Measurements from ENCODE around the gene PRR15. TPM values are rescaled to one million over a fixed set of nuclear protein-coding genes. Genes with fewer than 3 reads are reported as not detected.

Gene PRR15
- total and polyA plus RNA-seq, 2 of the 13 experiments (the other 11 are each of a cell fraction or from before 2014, with no cell fraction given): 2.3 to 7.8 TPM

DNA sequence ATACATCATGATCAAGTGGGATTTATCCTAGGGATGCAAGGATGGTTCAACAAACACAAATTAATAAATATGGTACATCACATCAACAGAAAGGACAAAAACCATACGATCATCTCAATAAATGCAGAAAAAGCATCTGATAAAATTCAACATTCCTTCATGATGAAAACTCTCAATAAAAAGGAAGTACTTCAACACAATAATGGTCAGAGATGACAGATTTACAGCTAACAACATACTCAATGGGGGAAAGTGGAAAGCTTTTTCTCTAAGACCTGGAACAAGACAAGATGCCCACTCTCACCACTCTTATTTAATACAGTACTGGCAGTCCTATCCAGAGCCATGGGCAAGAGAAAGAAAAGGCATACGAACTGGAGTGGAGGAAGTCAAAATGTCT, 39.9 kb upstream of the PRR15 start:
- Histone ChIP-seq H3K27me3 (ENCODE audit: control insufficient read depth in 1 of 2, insufficient read depth in 2 of 2, low read length in 2 of 2) (no peaks in the 10 kb centered on the region), H4K20me1 (ENCODE audit: insufficient read depth, low read length) (no peaks in the 10 kb centered on the region), H2AFZ (ENCODE audit: low read length) (no peak overlapping the region), H3K9ac (ENCODE audit: insufficient read depth, low read depth, low read length) (no peak overlapping the region), H3K27ac (ENCODE audit: extremely low read length, insufficient read depth, low read length) (no peak overlapping the region), H3K36me3 (replicated peaks in 1 of 2; ENCODE audit: control insufficient read depth in 1 of 2, insufficient read depth in 2 of 2, low read length in 2 of 2) (no peaks in the 10 kb centered on the region), H3K9me3 (ENCODE audit: low read length) (no peaks in the 10 kb centered on the region), H3K4me3 (replicated peaks in 1 of 3; ENCODE audit: insufficient read depth in 1 of 3, low read depth in 2 of 3, low read length in 3 of 3) (no peak overlapping the region), H3K4me1 (ENCODE audit: insufficient read depth, low read length) (peaks cover 5% of the 10 kb centered on the region), H3K4me2 (ENCODE audit: low read depth, low read length) (no peak overlapping the region), H3K79me2 (ENCODE audit: insufficient read depth, low read length) (no peaks in the 10 kb centered on the region)
- in situ Hi-C loops (cut with HindIII; ENCODE audit: extremely low pct_ligation_motif_present, low pct_unique_long_range_greater_than_20kb) (no loop called here), intact Hi-C loops (cut with micrococcal nuclease; ENCODE audit: unreplicated experiment) (no loop called here)
- FAIRE-seq: no peak
- DNase-seq (ENCODE audit: low spot score): no peak
- WGBS (ENCODE audit: low lambda C conversion rate): 96% methylated on average over 2 of the region's 2 CpGs
- BruUV-seq (replicated peaks): no TSS peak
- no peak for ATAC-seq
- TF ChIP-seq ZNF251 (CRISPR knock-in tag; IDR thresholded peaks at IDR 0.05) (no peak), ZNF44 (CRISPR knock-in tag; IDR thresholded peaks at IDR 0.05) (no peak), SATB2 (CRISPR knock-in tag; IDR thresholded peaks at IDR 0.05) (no peak), KAT8 (CRISPR knock-in tag; IDR thresholded peaks at IDR 0.05) (no peak), NPAS2 (CRISPR knock-in tag; IDR thresholded peaks at IDR 0.05; ENCODE audit: borderline replicate concordance) (no peak), ASH2L (IDR thresholded peaks at IDR 0.05; ENCODE audit: insufficient read length, low read depth, low read length) (no peak), HNRNPLL (IDR thresholded peaks at IDR 0.05; ENCODE audit: low read depth, low read length, poor library complexity, severe bottlenecking) (no peak), GFI1 (CRISPR knock-in tag; IDR thresholded peaks at IDR 0.05; ENCODE audit: borderline replicate concordance) (no peak), NR2C2 (CRISPR knock-in tag; IDR thresholded peaks at IDR 0.05; ENCODE audit: borderline replicate concordance) (no peak), ATRX (CRISPR knock-in tag; IDR thresholded peaks at IDR 0.05; ENCODE audit: borderline replicate concordance) (no peak)
- TF ChIP-seq, protein P1, sequence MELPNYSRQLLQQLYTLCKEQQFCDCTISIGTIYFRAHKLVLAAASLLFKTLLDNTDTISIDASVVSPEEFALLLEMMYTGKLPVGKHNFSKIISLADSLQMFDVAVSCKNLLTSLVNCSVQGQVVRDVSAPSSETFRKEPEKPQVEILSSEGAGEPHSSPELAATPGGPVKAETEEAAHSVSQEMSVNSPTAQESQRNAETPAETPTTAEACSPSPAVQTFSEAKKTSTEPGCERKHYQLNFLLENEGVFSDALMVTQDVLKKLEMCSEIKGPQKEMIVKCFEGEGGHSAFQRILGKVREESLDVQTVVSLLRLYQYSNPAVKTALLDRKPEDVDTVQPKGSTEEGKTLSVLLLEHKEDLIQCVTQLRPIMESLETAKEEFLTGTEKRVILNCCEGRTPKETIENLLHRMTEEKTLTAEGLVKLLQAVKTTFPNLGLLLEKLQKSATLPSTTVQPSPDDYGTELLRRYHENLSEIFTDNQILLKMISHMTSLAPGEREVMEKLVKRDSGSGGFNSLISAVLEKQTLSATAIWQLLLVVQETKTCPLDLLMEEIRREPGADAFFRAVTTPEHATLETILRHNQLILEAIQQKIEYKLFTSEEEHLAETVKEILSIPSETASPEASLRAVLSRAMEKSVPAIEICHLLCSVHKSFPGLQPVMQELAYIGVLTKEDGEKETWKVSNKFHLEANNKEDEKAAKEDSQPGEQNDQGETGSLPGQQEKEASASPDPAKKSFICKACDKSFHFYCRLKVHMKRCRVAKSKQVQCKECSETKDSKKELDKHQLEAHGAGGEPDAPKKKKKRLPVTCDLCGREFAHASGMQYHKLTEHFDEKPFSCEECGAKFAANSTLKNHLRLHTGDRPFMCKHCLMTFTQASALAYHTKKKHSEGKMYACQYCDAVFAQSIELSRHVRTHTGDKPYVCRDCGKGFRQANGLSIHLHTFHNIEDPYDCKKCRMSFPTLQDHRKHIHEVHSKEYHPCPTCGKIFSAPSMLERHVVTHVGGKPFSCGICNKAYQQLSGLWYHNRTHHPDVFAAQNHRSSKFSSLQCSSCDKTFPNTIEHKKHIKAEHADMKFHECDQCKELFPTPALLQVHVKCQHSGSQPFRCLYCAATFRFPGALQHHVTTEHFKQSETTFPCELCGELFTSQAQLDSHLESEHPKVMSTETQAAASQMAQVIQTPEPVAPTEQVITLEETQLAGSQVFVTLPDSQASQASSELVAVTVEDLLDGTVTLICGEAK (IDR thresholded peaks at IDR 0.05): no peak
- TF ChIP-seq, protein P1 (CRISPR knock-in tag; IDR thresholded peaks at IDR 0.05): no peak
- ChIA-PET POLR2A (no interaction called here), CTCF (ENCODE audit: low intra/inter-chr PET ratio, low total read pairs) (no interaction called here)
